GM23338 (cell line): ENCODE measurements around the gene DCLK2. TPM values are rescaled to one million over a fixed set of nuclear protein-coding genes. Genes with fewer than 3 reads are reported as not detected.

ENCODE experiments used
- ATAC-seq: fragments of 200-7000 bp; cut with Tn5 transposase; 3 replicates; pipeline ENCODE4 v1.9.1; 2020
- DNase-seq: peaks from one replicate; pipeline ENCODE4 v3.0.0-alpha.2; 2015; ENCODE audit warnings: low spot score
- H2AFZ ChIP-seq: fragments of 200-600 bp; sonication (generic); 2 replicates; pipeline ENCODE4 v1.8.0; 2016; ENCODE audit warnings: antibody characterized with exemption, mild to moderate bottlenecking, moderate library complexity
- H3F3A ChIP-seq: fragments of 200-600 bp; sonication (generic); replicated peaks from 2 replicates; pipeline ENCODE4 v1.8.0; 2017; ENCODE audit warnings: antibody characterized with exemption, mixed run types, low read depth
- H3K27ac ChIP-seq: fragments of 200-600 bp; sonication (generic); 2 replicates; pipeline ENCODE4 v1.6.1; 2016; ENCODE audit warnings: low read depth
- H3K27me3 ChIP-seq: fragments of 200-600 bp; sonication (generic); 2 replicates; pipeline ENCODE4 v1.8.0; 2016; ENCODE audit warnings: mild to moderate bottlenecking, mixed run types, moderate library complexity; ENCODE audit not compliant: insufficient read depth
- H3K36me3 ChIP-seq: fragments of 200-600 bp; sonication (generic); 2 replicates; pipeline ENCODE4 v1.8.0; 2016; ENCODE audit warnings: mild to moderate bottlenecking; ENCODE audit not compliant: insufficient read depth
- H3K4me1 ChIP-seq: fragments of 200-600 bp; sonication (generic); 2 replicates; pipeline ENCODE4 v1.8.0; 2016; ENCODE audit warnings: mild to moderate bottlenecking, moderate library complexity; ENCODE audit not compliant: insufficient read depth
- H3K4me2 ChIP-seq: fragments of 200-600 bp; sonication (generic); 2 replicates; pipeline ENCODE4 v1.7.1; 2017; ENCODE audit warnings: mixed run types
- H3K4me3 ChIP-seq: fragments of 200-600 bp; sonication (generic); 2 replicates; pipeline ENCODE4 v1.6.1; 2016; ENCODE audit warnings: mixed run types
- H3K79me2 ChIP-seq: fragments of 200-600 bp; sonication (generic); replicated peaks from 2 replicates; pipeline ENCODE4 v1.8.0; 2017; ENCODE audit warnings: mild to moderate bottlenecking; ENCODE audit not compliant: insufficient read depth
- H3K9me2 ChIP-seq: fragments of 200-600 bp; sonication (generic); 2 replicates; pipeline ENCODE4 v1.8.0; 2017; ENCODE audit not compliant: insufficient read depth
- H4K20me1 ChIP-seq: fragments of 200-600 bp; sonication (generic); replicated peaks from 2 replicates; pipeline ENCODE4 v1.8.0; 2017; ENCODE audit warnings: mild to moderate bottlenecking; ENCODE audit not compliant: insufficient read depth
- H3K27ac Mint-ChIP-seq: 2 replicates; pipeline ENCODE4 v1.8.0; 2020; ENCODE audit warnings: inconsistent platforms, mild to moderate bottlenecking, moderate library complexity, mixed read lengths
- H3K27me3 Mint-ChIP-seq: 3 replicates; pipeline ENCODE4 v1.8.0; 2022; ENCODE audit warnings: low read depth, mild to moderate bottlenecking, moderate library complexity, mixed read lengths, inconsistent platforms; ENCODE audit not compliant: insufficient read depth, poor library complexity
- H3K36me3 Mint-ChIP-seq: 3 replicates; pipeline ENCODE4 v1.8.0; 2021; ENCODE audit warnings: low read depth, mild to moderate bottlenecking, inconsistent platforms, moderate library complexity, mixed read lengths
- H3K4me1 Mint-ChIP-seq: 3 replicates; pipeline ENCODE4 v1.8.0; 2020; ENCODE audit warnings: mild to moderate bottlenecking, inconsistent platforms, mixed read lengths
- H3K4me3 Mint-ChIP-seq: 3 replicates; pipeline ENCODE4 v1.8.0; 2021; ENCODE audit warnings: moderate library complexity, mild to moderate bottlenecking, inconsistent platforms, mixed read lengths
- H3K9me3 Mint-ChIP-seq: 3 replicates; pipeline ENCODE4 v1.8.0; 2020; ENCODE audit warnings: moderate library complexity, mild to moderate bottlenecking, inconsistent platforms, mixed read lengths
- CREB1 ChIP-seq: fragments of 250-450 bp; sonication (Bioruptor Pico); IDR thresholded peaks from 2 replicates; pipeline ENCODE4 v1.5.0; 2020; ENCODE audit warnings: low read depth, mild to moderate bottlenecking, moderate library complexity
- CTCF ChIP-seq, 2 experiments: fragments of 200-600 bp in 1 of 2; sonication (generic) in 1 of 2; conservative IDR thresholded peaks; 2 replicates each; pipeline versions ENCODE4 v1.5.1 to v1.6.1; 2016 to 2017; ENCODE audit warnings: antibody characterized with exemption in 2 of 2, low read depth in 2 of 2, mild to moderate bottlenecking in 2 of 2, moderate library complexity in 1 of 2
- ETS1 ChIP-seq: IDR thresholded peaks from 2 replicates; pipeline ENCODE4 v1.6.1; 2016; ENCODE audit warnings: antibody characterized with exemption
- EZH2 ChIP-seq: fragments of 200-600 bp; sonication (generic); IDR thresholded peaks from one replicate; pipeline ENCODE4 v1.8.0; 2017; ENCODE audit warnings: antibody characterized with exemption, mild to moderate bottlenecking, low read depth; ENCODE audit not compliant: unreplicated experiment
- EZH2phosphoT487 ChIP-seq: fragments of 200-600 bp; sonication (generic); IDR thresholded peaks from one replicate; pipeline ENCODE4 v1.8.1; 2018; ENCODE audit warnings: antibody characterized with exemption; ENCODE audit not compliant: unreplicated experiment
- JUNB ChIP-seq: IDR thresholded peaks from one replicate; pipeline ENCODE4 v1.6.1; 2016; ENCODE audit warnings: antibody characterized with exemption; ENCODE audit not compliant: unreplicated experiment
- NANOG ChIP-seq: IDR thresholded peaks from 2 replicates; pipeline ENCODE4 v1.6.1; 2016; ENCODE audit warnings: antibody characterized with exemption, borderline replicate concordance
- POLR2AphosphoS5 ChIP-seq: IDR thresholded peaks from 2 replicates; pipeline ENCODE4 v1.6.1; 2016; ENCODE audit warnings: antibody characterized with exemption, low read depth
- REST ChIP-seq: IDR thresholded peaks from one replicate; pipeline ENCODE4 v1.6.1; 2018; ENCODE audit warnings: antibody characterized with exemption; ENCODE audit not compliant: unreplicated experiment
- STAT1 ChIP-seq: IDR thresholded peaks from one replicate; pipeline ENCODE4 v1.6.1; 2016; ENCODE audit warnings: antibody characterized with exemption; ENCODE audit not compliant: unreplicated experiment
- ZNF114 ChIP-seq: fragments of 250-450 bp; sonication (Bioruptor Pico); IDR thresholded peaks from 2 replicates; pipeline ENCODE4 v1.5.0; 2020; ENCODE audit warnings: mild to moderate bottlenecking, moderate library complexity
- ZNF331 ChIP-seq: fragments of 250-450 bp; sonication (Bioruptor Pico); IDR thresholded peaks from 2 replicates; pipeline ENCODE4 v1.5.0; 2020; ENCODE audit warnings: low read depth, mild to moderate bottlenecking, moderate library complexity
- ZNF462 ChIP-seq: fragments of 250-450 bp; sonication (Bioruptor Pico); IDR thresholded peaks from 2 replicates; pipeline ENCODE4 v1.5.0; 2020; ENCODE audit warnings: mild to moderate bottlenecking, moderate library complexity
- polyA plus RNA-seq: library from polyadenylated mRNA; unstranded; fragments of >200 nt; fragmentation: Nextera tagmentation; extraction: Ambion mirVana; gene quantifications from 2 replicates; pipeline ENCODE4 v1.2.1, GENCODE V29; 2016
- total RNA-seq: library from RNA; depleted of rRNA; stranded (reverse); fragments of >200 nt; shearing (Covaris generic); gene quantifications from 2 replicates; pipeline ENCODE4 v1.2.3, GENCODE V29; 2014

Gene DCLK2
- total and polyA plus RNA-seq, 2 experiments from 2014 or later, result 0.49 TPM; not detected in 1

GRCh38 chr4:150199056-150199455 lies 120.8 kb downstream of the DCLK2 start:
- Histone ChIP-seq H3K4me2 (no peak overlapping the region), H4K20me1 (no peaks in the 10 kb centered on the region), H3K9me2 (no peaks in the 10 kb centered on the region), H3K4me3 (no peak overlapping the region), H3K27me3 (no peaks in the 10 kb centered on the region; the same call in 1 of the 2 replicates), H3K27ac (no peak overlapping the region), H3K36me3 (no peaks in the 10 kb centered on the region), H3F3A (no peaks in the 10 kb centered on the region), H2AFZ (no peak overlapping the region), H3K4me1 (0 out of 2 replicates have a peak, but pooled peaks cover 7% of the 10 kb centered on the region), H3K79me2 (no peaks in the 10 kb centered on the region)
- H3K4me1 Mint-ChIP-seq, result 0 out of 3 replicates have a peak, but pooled peaks cover 2% of the 10 kb centered on the region
- H3K27me3 Mint-ChIP-seq, result peaks cover 3% of the 10 kb centered on the region
- TF ChIP-seq ZNF114 (CRISPR knock-in tag) (no peak), ETS1 (no peak), CREB1 (CRISPR knock-in tag) (no peak), EZH2 (no peak), EZH2phosphoT487 (no peak), ZNF462 (CRISPR knock-in tag) (no peak), POLR2AphosphoS5 (no peak), JUNB (no peak), NANOG (no peak), CTCF (conservative IDR thresholded peaks at IDR 0.05; ENCODE audit: low read depth in 2 of 2) (no peak), STAT1 (no peak), REST (no peak), ZNF331 (CRISPR knock-in tag) (no peak)
- no peak for ATAC-seq
- no peak overlapping the region for H3K27ac Mint-ChIP-seq
- no peaks in the 10 kb centered on the region for H3K9me3 Mint-ChIP-seq
- H3K4me3 Mint-ChIP-seq, result no peak overlapping the region
- DNase-seq, result no peak
- H3K36me3 Mint-ChIP-seq, result no peaks in the 10 kb centered on the region
